ENCODE measurements around the gene BATF2. TPM values are rescaled to one million over a fixed set of nuclear protein-coding genes. Genes with fewer than 3 reads are reported as not detected.
"Not testable (repeated sequence)": the region's sequence is repeated elsewhere in the genome, so short reads cannot be mapped to it uniquely, and the experiment has no call there.

BATF2 gene
- total and polyA plus RNA-seq, 9 donors: 1.4 to 3.4 (median 2.3) TPM

GRCh38 chr11:65008016-65008415, 11.2 kb upstream of the BATF2 start:
- no peaks in the 10 kb centered on the region for H3K9me3 ChIP-seq
- TF ChIP-seq EP300 (IDR thresholded peaks at IDR 0.05) (no peak), POLR2A (IDR thresholded peaks at IDR 0.05) (no peak), CTCF (IDR thresholded peaks at IDR 0.05) (no peak)

GRCh38 chr11:65003968-65004367, 7.2 kb upstream of the BATF2 start:
- not testable (repeated sequence) for H3K27ac ChIP-seq; H3K9me3 ChIP-seq; H3K36me3 ChIP-seq; DNase-seq; H3K4me3 ChIP-seq; H3K4me1 ChIP-seq (ENCODE audit: insufficient read depth); H3K27me3 ChIP-seq
- 57 to 64% (median 59%) methylated on average over 3 of the region's 3 CpGs for WGBS, 3 donors
- intact Hi-C loops (cut with DNase I): loop anchor here in 1 of 4 donors (10.0 kb wide), 1 partner anchor 159 kb away; the partner anchor contains the start of gene CDC42BPG

More at GRCh38 chr11:65008016-65008415, 11.2 kb upstream of the BATF2 start:
- H3K36me3 ChIP-seq: no peaks in the 10 kb centered on the region
- no peak overlapping the region for H3K27ac ChIP-seq
- 56 to 72% (median 66%) methylated on average over 7 of the region's 7 CpGs for WGBS, 3 donors
- H3K4me3 ChIP-seq: no peak overlapping the region
- no peak for DNase-seq
- intact Hi-C loops (cut with DNase I): loop anchor here in 1 of 4 donors (10.0 kb wide), 1 partner anchor 163 kb away; the partner anchor contains the start of gene CDC42BPG
- H3K4me1 ChIP-seq (ENCODE audit: insufficient read depth): no peaks in the 10 kb centered on the region
- H3K27me3 ChIP-seq: no peaks in the 10 kb centered on the region

- no peaks in the 10 kb centered on the region for H3K4me1 ChIP-seq (ENCODE audit: insufficient read depth)
- no peak for TF ChIP-seq POLR2A (IDR thresholded peaks at IDR 0.05)
- TF ChIP-seq CTCF (IDR thresholded peaks at IDR 0.05): no peak
- TF ChIP-seq EP300 (IDR thresholded peaks at IDR 0.05): no peak
- H3K36me3 ChIP-seq: no peaks in the 10 kb centered on the region
- DNase-seq: no peak
- intact Hi-C loops (cut with DNase I): loop anchor here in 1 of 4 donors (10.0 kb wide), 1 partner anchor 158 kb away; the partner anchor contains the start of gene CDC42BPG
- H3K27ac ChIP-seq: no peak overlapping the region
- no peaks in the 10 kb centered on the region for H3K9me3 ChIP-seq
- WGBS, 3 donors: 52 to 58% (median 55%) methylated on average over 7 of the region's 7 CpGs
- no peak overlapping the region for H3K4me3 ChIP-seq
- H3K27me3 ChIP-seq: no peaks in the 10 kb centered on the region
These were observed 6.5 kb upstream of the BATF2 start for GRCh38 chr11:65003282-65003681.

GRCh38 chr11:65002706-65003105, 5.9 kb upstream of the BATF2 start:
- Histone ChIP-seq H3K9me3 (no peaks in the 10 kb centered on the region), H3K36me3 (no peaks in the 10 kb centered on the region), H3K27me3 (no peaks in the 10 kb centered on the region), H3K27ac (no peak overlapping the region), H3K4me1 (ENCODE audit: insufficient read depth) (no peaks in the 10 kb centered on the region), H3K4me3 (no peak overlapping the region)
- 51 to 54% (median 51%) methylated on average over 5 of the region's 5 CpGs for WGBS, 3 donors
- no peak for TF ChIP-seq EP300 (IDR thresholded peaks at IDR 0.05)
- no peak for DNase-seq
- intact Hi-C loops (cut with DNase I): loop anchor here in 1 of 4 donors (10.0 kb wide), 1 partner anchor 158 kb away; the partner anchor contains the start of gene CDC42BPG

GRCh38 chr11:64999478-64999877, 2.7 kb upstream of the BATF2 start:
- intact Hi-C loops (cut with DNase I): no loop called here
- 86 to 94% (median 87%) methylated on average over 1 of the region's 1 CpG for WGBS, 3 donors
- H3K36me3 ChIP-seq: no peaks in the 10 kb centered on the region
- DNase-seq: no peak
- TF ChIP-seq CTCF (IDR thresholded peaks at IDR 0.05): no peak
- peaks cover 5% of the 10 kb centered on the region for H3K4me1 ChIP-seq (ENCODE audit: insufficient read depth)
- H3K4me3 ChIP-seq: no peak overlapping the region
- H3K27ac ChIP-seq: no peak overlapping the region
- no peaks in the 10 kb centered on the region for H3K9me3 ChIP-seq
- H3K27me3 ChIP-seq: no peaks in the 10 kb centered on the region

Data from ovary (tissue), 9 donors.